Liver (tissue), 3 donors: ENCODE data around the gene ARIH2.

Source experiments
- ATF3 ChIP-seq: IDR thresholded peaks from 2 replicates; pipeline ENCODE4 v1.6.1; 2016; ENCODE audit warnings: antibody characterized with exemption
- CTCF ChIP-seq: fragments of 150-350 bp; IDR thresholded peaks from 2 replicates; pipeline ENCODE4 v1.5.1; 2017; ENCODE audit warnings: improper control_type of control experiment, low read depth, low read length; ENCODE audit not compliant: missing input control
- EGR1 ChIP-seq, 2 donors: IDR thresholded peaks; 2 replicates each; pipeline ENCODE4 v1.6.1; 2016 to 2018; ENCODE audit warnings: antibody characterized with exemption in 2 of 2, low read depth in 2 of 2
- FOXA1 ChIP-seq: IDR thresholded peaks from 2 replicates; pipeline ENCODE4 v1.6.1; 2016; ENCODE audit warnings: antibody characterized with exemption
- HNF4A ChIP-seq, 2 donors: conservative IDR thresholded peaks; 2 replicates each; pipeline ENCODE4 v1.6.1; 2016; ENCODE audit warnings: antibody characterized with exemption in 2 of 2, mild to moderate bottlenecking in 2 of 2
- JUND ChIP-seq, 2 donors: IDR thresholded peaks; 2 replicates each; pipeline ENCODE4 v1.6.1; 2016; ENCODE audit warnings: antibody characterized with exemption in 2 of 2
- MAX ChIP-seq: IDR thresholded peaks from 2 replicates; pipeline ENCODE4 v1.6.1; 2016; ENCODE audit warnings: antibody characterized with exemption
- NR2F2 ChIP-seq: IDR thresholded peaks from 2 replicates; pipeline ENCODE4 v1.6.1; 2016; ENCODE audit warnings: antibody characterized with exemption
- REST ChIP-seq: IDR thresholded peaks from 2 replicates; pipeline ENCODE4 v1.6.1; 2016; ENCODE audit warnings: antibody characterized with exemption, mild to moderate bottlenecking
- RXRA ChIP-seq, 2 donors: IDR thresholded peaks; 2 replicates each; pipeline ENCODE4 v1.6.1; 2017 to 2018; ENCODE audit warnings: antibody characterized with exemption in 2 of 2, mild to moderate bottlenecking in 1 of 2
- SP1 ChIP-seq: IDR thresholded peaks from 2 replicates; pipeline ENCODE4 v1.6.1; 2018; ENCODE audit warnings: antibody characterized with exemption, mild to moderate bottlenecking
- TAF1 ChIP-seq: conservative IDR thresholded peaks from 2 replicates; pipeline ENCODE4 v1.6.1; 2016; ENCODE audit warnings: antibody characterized with exemption, mild to moderate bottlenecking
- YY1 ChIP-seq: IDR thresholded peaks from 2 replicates; pipeline ENCODE4 v1.6.1; 2016; ENCODE audit warnings: antibody characterized with exemption, mild to moderate bottlenecking
- ZBTB33 ChIP-seq: IDR thresholded peaks from 2 replicates; pipeline ENCODE4 v1.6.1; 2016; ENCODE audit warnings: antibody characterized with exemption
- donor health status: healthy.
- donor health status: healthy.

- TF ChIP-seq CTCF (no peak), FOXA1 (no peak), YY1 (no peak), REST (no peak), RXRA (IDR thresholded peaks at IDR 0.05) (no peak), SP1 (no peak), JUND (IDR thresholded peaks at IDR 0.05) (no peak), ZBTB33 (no peak), EGR1 (IDR thresholded peaks at IDR 0.05; ENCODE audit: low read depth in 2 of 2) (no peak), ATF3 (no peak), NR2F2 (no peak), TAF1 (no peak), HNF4A (conservative IDR thresholded peaks at IDR 0.05) (no peak), MAX (no peak)
Observed at GRCh38 chr3:49025005-49025792, 106.6 kb downstream of the ARIH2 start.
